H9 (cell line): Measurements from ENCODE around the gene ATG12. TPM values are rescaled to one million over a fixed set of nuclear protein-coding genes. Genes with fewer than 3 reads are reported as not detected.
"Not testable (repeated sequence)": the region's sequence is repeated elsewhere in the genome, so short reads cannot be mapped to it uniquely, and the experiment has no call there.

ENCODE experiments used
- DNase-seq: peaks from one replicate; pipeline ENCODE4 v3.0.0-alpha.2; 2017
- H2AFZ ChIP-seq: one replicate; pipeline ENCODE4 v1.6.1; 2013; ENCODE audit warnings: mild to moderate bottlenecking, low read length, control low read depth, moderate library complexity
- H2AK5ac ChIP-seq: 2 replicates; pipeline ENCODE4 v1.6.1; 2013; ENCODE audit warnings: low read length, control low read depth, mixed read lengths; ENCODE audit not compliant: insufficient read length
- H2BK120ac ChIP-seq: one replicate; pipeline ENCODE4 v1.6.1; 2013; ENCODE audit warnings: low read depth, mild to moderate bottlenecking, low read length, control low read depth, inconsistent platforms; ENCODE audit not compliant: poor library complexity, severe bottlenecking
- H2BK12ac ChIP-seq: 2 replicates; pipeline ENCODE4 v1.6.1; 2013; ENCODE audit warnings: low read length, control low read depth, mixed read lengths, low read depth; ENCODE audit not compliant: insufficient read length
- H2BK15ac ChIP-seq: 2 replicates; pipeline ENCODE4 v1.6.1; 2013; ENCODE audit warnings: low read depth, low read length, control low read depth
- H2BK20ac ChIP-seq: one replicate; pipeline ENCODE4 v1.6.1; 2013; ENCODE audit warnings: low read depth, mild to moderate bottlenecking, low read length, control low read depth, inconsistent platforms; ENCODE audit not compliant: poor library complexity, severe bottlenecking
- H2BK5ac ChIP-seq: 2 replicates; pipeline ENCODE4 v1.6.1; 2013; ENCODE audit warnings: low read length, control low read depth, mixed read lengths; ENCODE audit not compliant: insufficient read length
- H3K14ac ChIP-seq: 2 replicates; pipeline ENCODE4 v1.6.1; 2013; ENCODE audit warnings: low read length, control low read depth; ENCODE audit not compliant: insufficient read depth
- H3K18ac ChIP-seq: 2 replicates; pipeline ENCODE4 v1.6.1; 2013; ENCODE audit warnings: low read depth, mild to moderate bottlenecking, mixed read lengths, low read length, control low read depth; ENCODE audit not compliant: insufficient read length
- H3K23ac ChIP-seq: 2 replicates; pipeline ENCODE4 v1.6.1; 2013; ENCODE audit warnings: low read length, control low read depth, mixed read lengths, low read depth; ENCODE audit not compliant: insufficient read length
- H3K23me2 ChIP-seq: 2 replicates; pipeline ENCODE4 v1.6.1; 2013; ENCODE audit warnings: low read depth, mild to moderate bottlenecking, mixed read lengths, low read length, control low read depth; ENCODE audit not compliant: insufficient read length, poor library complexity, severe bottlenecking
- H3K27ac ChIP-seq: 2 replicates; pipeline ENCODE4 v1.5.1; 2013; ENCODE audit warnings: low read length, control low read depth, mixed read lengths, low read depth; ENCODE audit not compliant: insufficient read length
- H3K27me3 ChIP-seq: 2 replicates; pipeline ENCODE4 v1.6.1; 2013; ENCODE audit warnings: low read length, control low read depth, inconsistent platforms; ENCODE audit not compliant: insufficient read depth
- H3K4ac ChIP-seq: 2 replicates; pipeline ENCODE4 v1.6.1; 2013; ENCODE audit warnings: low read depth, mild to moderate bottlenecking, control low read depth, inconsistent platforms, low read length, moderate library complexity
- H3K4me1 ChIP-seq: 2 replicates; pipeline ENCODE4 v1.6.1; 2013; ENCODE audit warnings: low read length, control low read depth, inconsistent platforms; ENCODE audit not compliant: insufficient read depth
- H3K4me2 ChIP-seq: 2 replicates; pipeline ENCODE4 v1.6.1; 2013; ENCODE audit warnings: low read length, control low read depth, mixed read lengths; ENCODE audit not compliant: insufficient read length, insufficient read depth
- H3K56ac ChIP-seq: 2 replicates; pipeline ENCODE4 v1.6.1; 2013; ENCODE audit warnings: low read depth, mild to moderate bottlenecking, mixed read lengths, low read length, control low read depth; ENCODE audit not compliant: insufficient read length
- H3K79me1 ChIP-seq: 2 replicates; pipeline ENCODE4 v1.6.1; 2013; ENCODE audit warnings: low read depth, mild to moderate bottlenecking, moderate library complexity, low read length, control low read depth, inconsistent platforms; ENCODE audit not compliant: insufficient read depth, poor library complexity, severe bottlenecking
- H3K79me2 ChIP-seq: 2 replicates; pipeline ENCODE4 v1.6.1; 2013; ENCODE audit warnings: low read length, control low read depth, inconsistent platforms; ENCODE audit not compliant: insufficient read depth
- H3K9ac ChIP-seq: 2 replicates; pipeline ENCODE4 v1.6.1; 2013; ENCODE audit warnings: low read length, control low read depth, mixed read lengths; ENCODE audit not compliant: insufficient read length; ENCODE audit errors: extremely low read depth
- H3K9me3 ChIP-seq: one replicate; pipeline ENCODE4 v1.6.1; 2013; ENCODE audit warnings: low read depth, low read length, inconsistent platforms; ENCODE audit not compliant: control insufficient read depth
- H3T11ph ChIP-seq: one replicate; pipeline ENCODE4 v1.6.1; 2013; ENCODE audit warnings: mild to moderate bottlenecking, low read length, control low read depth, inconsistent platforms
- H4K20me1 ChIP-seq: one replicate; pipeline ENCODE4 v1.6.1; 2013; ENCODE audit not compliant: control insufficient read depth, insufficient read length, insufficient read depth
- H4K5ac ChIP-seq: 2 replicates; pipeline ENCODE4 v1.6.1; 2013; ENCODE audit warnings: low read depth, mild to moderate bottlenecking, mixed read lengths, low read length, control low read depth; ENCODE audit not compliant: insufficient read length
- H4K8ac ChIP-seq: replicated peaks from 2 replicates; pipeline ENCODE4 v1.6.1; 2013; ENCODE audit warnings: low read length, control low read depth, mixed read lengths, low read depth; ENCODE audit not compliant: insufficient read length
- H4K91ac ChIP-seq: 2 replicates; pipeline ENCODE4 v1.6.1; 2013; ENCODE audit warnings: low read depth, mild to moderate bottlenecking, moderate library complexity, mixed read lengths, low read length, control low read depth; ENCODE audit not compliant: insufficient read length
- H3K27ac Mint-ChIP-seq, 3 experiments: 2 replicates in 2 of 3; 3 replicates in 1 of 3; pipeline ENCODE4 v1.8.0; 2020 to 2021; ENCODE audit warnings: mixed read lengths in 3 of 3, mild to moderate bottlenecking in 1 of 3, moderate library complexity in 1 of 3
- H3K27me3 Mint-ChIP-seq: 2 replicates; pipeline ENCODE4 v1.8.0; 2021; ENCODE audit warnings: low read depth, mild to moderate bottlenecking, moderate library complexity, mixed read lengths
- H3K36me3 Mint-ChIP-seq, 3 experiments: 2 replicates in 2 of 3; 3 replicates in 1 of 3; pipeline ENCODE4 v1.8.0; 2020 to 2021; ENCODE audit warnings: low read depth in 3 of 3, mixed read lengths in 3 of 3; ENCODE audit not compliant: insufficient read depth in 1 of 3
- H3K4me1 Mint-ChIP-seq, 2 experiments: 2 replicates each; pipeline ENCODE4 v1.8.0; 2020; ENCODE audit warnings: mixed read lengths in 2 of 2
- H3K4me3 Mint-ChIP-seq, 2 experiments: 2 replicates in 1 of 2; 3 replicates in 1 of 2; pipeline ENCODE4 v1.8.0; 2020 to 2021; ENCODE audit warnings: mild to moderate bottlenecking in 2 of 2, mixed read lengths in 2 of 2, moderate library complexity in 1 of 2
- H3K9me3 Mint-ChIP-seq, 2 experiments: 2 replicates in 1 of 2; 3 replicates in 1 of 2; pipeline ENCODE4 v1.8.0; 2020; ENCODE audit warnings: mild to moderate bottlenecking in 2 of 2, mixed read lengths in 2 of 2, moderate library complexity in 1 of 2
- CTCF ChIP-seq: fragments of 200-600 bp; sonication (generic); conservative IDR thresholded peaks from 3 replicates; pipeline ENCODE4 v1.8.0; 2021; ENCODE audit warnings: antibody characterized with exemption, mild to moderate bottlenecking
- WGBS: extraction: QIAGEN DNeasy Blood & Tissue Kit; methylation state at CpG from one replicate; pipeline ENCODE4 v1.1.7; 2013; ENCODE audit warnings: missing lambda C conversion rate, low lambda C conversion rate, mixed read lengths; ENCODE audit not compliant: insufficient read length; ENCODE audit errors: extremely low coverage; 5-methylcytosine and 5-hydroxymethylcytosine counted together
- total RNA-seq: library from RNA; stranded (reverse); gene quantifications from 2 replicates; pipeline ENCODE4 v1.2.1, GENCODE V29; 2021

Gene ATG12
- total RNA-seq, 1 experiment from 2014 or later, result 52.9 TPM

- Histone ChIP-seq H3K79me2 (no peaks in the 10 kb centered on the region), H3K9ac (no peak overlapping the region), H2AK5ac (no peak overlapping the region), H3K23me2 (no peaks in the 10 kb centered on the region), H3K27me3 (no peaks in the 10 kb centered on the region), H3K23ac (no peak overlapping the region), H3K4me1 (no peaks in the 10 kb centered on the region), H2BK5ac (no peak overlapping the region), H3K4me2 (no peak overlapping the region), H3K18ac (no peak overlapping the region), H2BK15ac (no peak overlapping the region), H2AFZ (no peak overlapping the region), H4K91ac (no peak overlapping the region), H4K8ac (no peak overlapping the region), H2BK12ac (no peak overlapping the region), H3K9me3 (no peaks in the 10 kb centered on the region), H2BK20ac (no peak overlapping the region), H3K56ac (no peak overlapping the region), H3K14ac (no peak overlapping the region), H3K4ac (no peak overlapping the region), H3K27ac (no peak overlapping the region), H4K5ac (no peak overlapping the region), H3K79me1 (no peaks in the 10 kb centered on the region), H2BK120ac (no peak overlapping the region), H4K20me1 (no peaks in the 10 kb centered on the region), H3T11ph (no peak overlapping the region)
- no peak for DNase-seq
- no peak overlapping the region for H3K4me3 Mint-ChIP-seq
- TF ChIP-seq CTCF, result no peak
- no peaks in the 10 kb centered on the region; a peak in 2 of 5 replicates for H3K9me3 Mint-ChIP-seq
- H3K27ac Mint-ChIP-seq, result peak overlapping the region in 1 of 3 experiments; percentile 70; a peak in 1 of 7 replicates
- no peaks in the 10 kb centered on the region for H3K27me3 Mint-ChIP-seq
- no CpG with 5 or more reads among the region's 1 CpG for WGBS
- H3K36me3 Mint-ChIP-seq, result peaks cover 5 to 10% (median 10%) of the 10 kb centered on the region in 3 experiments; a peak in 6 of 7 replicates
- H3K4me1 Mint-ChIP-seq, result peaks cover 0 to 4% of the 10 kb centered on the region in 2 experiments; a peak in 2 of 4 replicates
Measured at GRCh38 chr5:115884704-115885103, 43.3 kb upstream of the ATG12 start.

DNA sequence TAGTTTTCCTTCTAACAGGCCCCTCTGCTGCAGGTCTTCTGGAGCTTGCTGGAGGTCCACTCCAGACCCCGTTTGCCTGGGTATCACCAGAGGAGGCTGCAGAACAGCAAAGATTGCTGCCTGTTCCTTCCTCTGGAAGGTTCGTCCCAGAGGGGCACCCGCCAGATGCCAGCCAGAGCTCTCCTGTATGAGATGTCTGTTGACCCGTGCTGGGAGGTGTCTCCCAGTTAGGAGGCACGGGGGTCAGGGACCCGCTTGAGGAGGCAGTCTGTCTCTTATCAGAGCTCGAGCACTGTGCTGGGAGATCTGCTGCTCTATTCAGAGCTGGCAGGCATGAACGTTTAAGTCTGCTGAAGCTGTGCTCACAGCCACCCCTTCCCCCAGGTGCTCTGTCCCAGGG lies 41.1 kb upstream of the ATG12 start:
- H3T11ph ChIP-seq, H3K14ac ChIP-seq, H3K23ac ChIP-seq, H3K4me1 ChIP-seq, H3K4ac ChIP-seq, DNase-seq, H2BK5ac ChIP-seq, H3K27ac ChIP-seq, H3K27me3 ChIP-seq, H4K8ac ChIP-seq, H3K18ac ChIP-seq, H3K56ac ChIP-seq, H3K79me1 ChIP-seq, H4K91ac ChIP-seq, H3K27me3 Mint-ChIP-seq, H3K4me2 ChIP-seq, H3K4me1 Mint-ChIP-seq, H4K5ac ChIP-seq, H2AFZ ChIP-seq, H3K27ac Mint-ChIP-seq, H3K9ac ChIP-seq, H2AK5ac ChIP-seq, H3K9me3 Mint-ChIP-seq, H3K9me3 ChIP-seq, H2BK120ac ChIP-seq, H3K79me2 ChIP-seq, H4K20me1 ChIP-seq, H3K4me3 Mint-ChIP-seq, H2BK15ac ChIP-seq, H3K23me2 ChIP-seq, H2BK12ac ChIP-seq, H2BK20ac ChIP-seq: not testable (repeated sequence)
- WGBS, result no CpG with 5 or more reads among the region's 8 CpGs
- peaks cover 9 to 15% (median 10%) of the 10 kb centered on the region in 3 experiments; a peak in 6 of 7 replicates for H3K36me3 Mint-ChIP-seq
